T-helper 1 cell treated with Interleukin-12 subunit alpha and Interleukin-12 subunit beta and Interleukin-4 antibody, amounts not matched to agents 30 μg/mL and 1 μg/mL, for 36 hours (primary cell): ENCODE data around the gene ITPA.
A peak's percentile ranks its signal among the peaks of the same experiment; 100 is the strongest.
"Not testable (repeated sequence)": the region's sequence is repeated elsewhere in the genome, so short reads cannot be mapped to it uniquely, and the experiment has no call there.

ENCODE experiments used
- H3K27ac Mint-ChIP-seq: one replicate; pipeline ENCODE4 v1.8.0; 2021; ENCODE audit warnings: mild to moderate bottlenecking, mixed read lengths
- H3K27me3 Mint-ChIP-seq: one replicate; pipeline ENCODE4 v1.8.0; 2021; ENCODE audit warnings: low read depth, mixed read lengths
- H3K36me3 Mint-ChIP-seq: one replicate; pipeline ENCODE4 v1.8.0; 2021; ENCODE audit warnings: low read depth, mixed read lengths
- H3K4me1 Mint-ChIP-seq: one replicate; pipeline ENCODE4 v1.8.0; 2021; ENCODE audit warnings: low read depth, mixed read lengths
- H3K4me3 Mint-ChIP-seq: one replicate; pipeline ENCODE4 v1.8.0; 2021; ENCODE audit warnings: mild to moderate bottlenecking, moderate library complexity, mixed read lengths
- H3K9me3 Mint-ChIP-seq: one replicate; pipeline ENCODE4 v1.8.0; 2021; ENCODE audit warnings: mixed read lengths

ITPA gene

DNA sequence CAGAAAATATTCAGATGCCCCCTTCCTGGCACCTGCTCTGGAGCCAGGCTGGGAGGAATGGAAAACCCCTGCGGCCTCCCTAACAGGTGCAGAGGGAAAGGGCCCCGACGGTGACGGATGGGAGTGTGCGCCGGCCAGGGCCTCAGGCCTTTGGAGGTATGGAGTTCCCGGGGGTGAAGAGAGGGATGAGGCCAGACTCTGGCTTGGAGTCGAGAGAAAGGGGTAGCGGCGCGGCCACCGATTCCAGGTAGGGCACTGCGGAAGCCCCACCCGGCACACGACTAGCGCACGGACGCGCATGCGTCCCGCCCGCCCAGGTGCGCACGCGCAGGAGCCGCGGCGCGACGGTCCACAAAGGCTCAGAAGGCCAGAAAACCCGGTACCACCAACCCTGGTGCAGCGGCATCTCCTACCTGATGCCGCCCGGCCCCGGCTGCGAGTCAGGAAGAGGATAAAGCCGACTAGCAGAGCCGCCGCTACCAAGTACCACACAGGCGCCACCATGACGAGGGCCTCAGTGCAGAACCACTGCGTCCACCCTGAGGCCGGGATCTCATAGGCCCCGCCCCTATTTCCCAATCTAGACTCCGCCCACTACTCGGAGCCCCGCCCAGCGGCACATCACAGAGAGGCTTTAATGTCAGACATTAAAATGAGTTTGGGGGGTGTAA is 5.0 kb upstream of the ITPA start, which contains the start of gene DDRGK1:
Gene DDRGK1 (minus strand): TSS at position 559 of the 671 bp plus-strand sequence. CDS start 55 bp downstream, at position 504.
- H3K27me3 Mint-ChIP-seq = no peaks in the 10 kb centered on the region
- H3K27ac Mint-ChIP-seq = peak within 1 kb of the TSS; percentile 98
- peak within 1 kb of the TSS; percentile 95 for H3K4me3 Mint-ChIP-seq
- peaks cover 17% of the 10 kb centered on the region for H3K36me3 Mint-ChIP-seq
- no peaks in the 10 kb centered on the region for H3K9me3 Mint-ChIP-seq
- H3K4me1 Mint-ChIP-seq = peaks cover 14% of the 10 kb centered on the region

DNA sequence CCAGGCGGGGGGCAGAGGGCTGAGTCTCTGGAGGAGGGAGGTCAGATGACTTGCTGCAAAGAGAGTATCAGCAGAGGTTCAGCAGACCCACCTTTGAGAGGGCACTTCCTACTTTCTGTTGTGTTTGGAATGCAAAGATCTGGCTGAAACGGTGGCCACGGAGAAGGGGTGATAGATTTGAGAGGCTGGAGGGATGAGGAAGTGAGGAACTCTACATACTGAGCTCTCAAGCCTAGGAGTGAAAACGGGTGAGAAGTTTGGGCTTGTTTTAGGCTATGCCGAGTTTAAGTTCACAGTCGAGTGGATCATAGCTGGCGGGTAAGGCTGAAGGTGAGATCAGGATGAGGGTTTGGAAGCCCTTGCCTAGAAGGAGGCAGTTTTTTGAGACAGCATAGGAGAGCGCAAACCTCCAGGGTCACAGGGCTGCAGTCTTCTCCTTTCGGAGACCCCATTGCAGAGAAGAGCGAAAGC is 477 bp upstream of the ITPA start:
- Mint-ChIP-seq H3K4me1 (peaks cover 20% of the 10 kb centered on the region), H3K27me3 (no peaks in the 10 kb centered on the region), H3K9me3 (no peaks in the 10 kb centered on the region), H3K27ac (peak overlapping the region; percentile 88), H3K4me3 (peak overlapping the region; percentile 97), H3K36me3 (peaks cover 15% of the 10 kb centered on the region)

DNA sequence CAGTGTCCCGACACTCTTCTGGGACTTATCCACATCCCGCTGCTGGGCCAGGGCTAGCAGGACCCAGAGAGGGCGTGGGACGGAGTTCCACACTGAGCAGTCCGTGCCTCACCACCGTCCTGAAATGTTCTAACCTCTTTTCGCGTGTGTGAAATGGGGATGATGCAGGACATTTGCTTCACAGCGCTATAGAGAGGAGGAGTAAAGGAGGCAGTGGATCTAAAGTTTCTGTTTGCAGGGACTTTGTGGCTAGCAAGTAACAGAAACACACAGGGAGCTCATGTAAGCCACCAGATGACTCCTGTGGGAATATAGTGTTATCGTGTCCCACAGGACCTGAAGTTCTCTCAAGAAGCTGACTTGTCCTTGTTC is 634 bp downstream of the ITPA start:
- peak overlapping the region; percentile 97 for H3K4me3 Mint-ChIP-seq
- H3K4me1 Mint-ChIP-seq = peaks cover 17% of the 10 kb centered on the region
- peak overlapping the region; percentile 95 for H3K27ac Mint-ChIP-seq
- no peaks in the 10 kb centered on the region for H3K27me3 Mint-ChIP-seq
- H3K9me3 Mint-ChIP-seq = no peaks in the 10 kb centered on the region
- peaks cover 16% of the 10 kb centered on the region for H3K36me3 Mint-ChIP-seq

DNA sequence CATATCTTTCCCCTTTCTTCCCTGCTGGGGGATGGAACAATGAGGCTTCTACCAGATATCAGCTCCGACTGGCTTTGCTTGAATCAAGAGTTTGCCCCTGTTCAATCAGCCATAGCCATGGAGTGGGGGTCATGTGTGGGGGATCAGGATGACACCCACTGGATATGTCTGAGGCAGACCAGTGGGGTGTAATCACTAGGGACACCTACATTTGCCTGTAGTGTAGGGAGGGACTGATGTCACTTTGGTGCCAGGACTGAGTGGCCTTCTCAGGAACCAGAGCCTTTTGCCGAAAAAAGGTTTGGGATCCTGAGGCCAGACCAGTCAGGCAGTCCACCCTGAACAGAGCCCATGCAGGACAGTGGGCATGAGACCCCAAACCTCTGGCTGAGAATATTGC is 1.0 kb downstream of the ITPA start:
- Mint-ChIP-seq H3K27me3 (no peaks in the 10 kb centered on the region), H3K27ac (no peak overlapping the region), H3K4me3 (peak overlapping the region; percentile 97), H3K9me3 (no peaks in the 10 kb centered on the region), H3K36me3 (peaks cover 16% of the 10 kb centered on the region), H3K4me1 (peaks cover 17% of the 10 kb centered on the region)

DNA sequence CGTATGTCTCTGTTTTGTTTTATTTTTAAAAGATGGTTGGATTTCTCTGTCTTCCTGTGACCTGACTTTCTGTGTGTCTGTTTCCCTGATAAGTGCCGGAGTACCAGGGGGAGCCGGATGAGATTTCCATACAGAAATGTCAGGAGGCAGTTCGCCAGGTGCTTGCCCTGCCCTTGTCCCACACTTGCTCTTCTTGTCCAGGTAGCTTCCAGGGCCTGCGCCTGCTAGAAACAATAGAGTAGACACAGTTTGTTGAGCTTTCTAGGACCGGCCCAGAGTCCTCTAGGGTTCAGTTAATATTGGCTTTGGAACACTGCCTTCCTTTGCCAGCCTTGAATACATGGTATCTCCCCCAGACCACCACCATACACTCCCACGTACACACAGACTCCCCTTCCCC is 3.9 kb downstream of the ITPA start:
- Mint-ChIP-seq H3K36me3 (peaks cover 16% of the 10 kb centered on the region), H3K4me1 (peaks cover 17% of the 10 kb centered on the region), H3K4me3 (no peak overlapping the region), H3K27me3 (no peaks in the 10 kb centered on the region), H3K27ac (no peak overlapping the region), H3K9me3 (no peaks in the 10 kb centered on the region)

DNA sequence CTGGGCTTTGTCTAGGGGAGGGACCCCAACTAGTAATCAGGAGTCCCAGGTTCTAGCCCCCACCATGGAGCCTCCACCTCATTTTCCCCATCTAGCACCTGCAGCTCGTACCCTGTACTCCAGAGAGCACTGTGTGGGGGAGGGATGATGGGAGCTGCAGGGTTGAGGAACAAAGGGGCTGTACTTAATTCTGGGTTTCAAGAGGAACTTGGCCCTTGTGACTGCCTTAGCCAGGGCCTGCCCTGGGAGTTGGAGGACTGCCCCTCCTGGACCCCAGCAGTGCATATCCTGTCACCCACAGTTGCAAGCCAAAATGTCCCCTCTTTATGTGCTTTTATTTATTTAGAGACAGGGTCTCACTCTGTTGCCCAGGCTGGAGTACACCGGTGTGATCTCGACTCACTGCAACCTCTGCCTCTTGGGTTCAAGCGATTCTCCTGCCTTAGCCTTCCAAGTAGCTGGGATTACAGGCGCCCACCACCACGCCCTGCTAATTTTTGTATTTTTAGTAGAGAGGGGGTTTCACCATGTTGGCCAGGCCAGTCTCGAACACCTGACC is 6.1 kb downstream of the ITPA start:
- H3K36me3 Mint-ChIP-seq, H3K4me3 Mint-ChIP-seq, H3K27me3 Mint-ChIP-seq, H3K9me3 Mint-ChIP-seq, H3K27ac Mint-ChIP-seq, H3K4me1 Mint-ChIP-seq: not testable (repeated sequence)

DNA sequence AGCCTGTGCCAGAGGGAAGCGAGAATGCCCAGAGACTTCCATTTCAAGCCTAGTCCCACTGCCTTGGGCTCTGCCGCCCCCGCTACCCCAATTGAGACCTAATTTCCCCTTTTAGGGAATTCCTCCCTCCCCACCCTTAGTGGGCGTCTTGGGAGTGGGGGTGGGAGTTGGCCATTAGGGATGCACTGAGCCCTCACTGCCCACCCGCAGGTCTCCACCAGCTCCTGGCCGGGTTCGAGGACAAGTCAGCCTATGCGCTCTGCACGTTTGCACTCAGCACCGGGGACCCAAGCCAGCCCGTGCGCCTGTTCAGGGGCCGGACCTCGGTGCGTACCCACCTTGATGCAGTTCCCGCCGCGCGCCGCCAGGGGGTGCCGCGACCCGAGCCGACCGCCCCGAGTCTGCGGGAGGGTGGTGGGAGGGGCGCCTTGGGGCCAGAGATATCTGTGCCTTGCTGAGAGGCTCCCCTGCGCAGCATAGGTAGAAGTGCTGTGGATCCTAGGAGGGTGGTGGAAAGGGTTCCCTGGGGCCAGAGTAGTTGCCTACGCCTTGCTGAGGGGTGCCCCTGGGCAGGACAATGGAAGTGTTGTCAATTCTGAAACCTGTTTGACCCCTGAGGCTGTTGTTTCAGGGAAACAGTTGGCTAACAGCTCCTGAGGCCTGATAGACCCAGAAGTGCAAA is 9.2 kb downstream of the ITPA start:
- peaks cover 14% of the 10 kb centered on the region for H3K36me3 Mint-ChIP-seq
- no peak overlapping the region for H3K4me3 Mint-ChIP-seq
- no peak overlapping the region for H3K27ac Mint-ChIP-seq
- no peaks in the 10 kb centered on the region for H3K27me3 Mint-ChIP-seq
- H3K4me1 Mint-ChIP-seq = peaks cover 7% of the 10 kb centered on the region
- no peaks in the 10 kb centered on the region for H3K9me3 Mint-ChIP-seq

DNA sequence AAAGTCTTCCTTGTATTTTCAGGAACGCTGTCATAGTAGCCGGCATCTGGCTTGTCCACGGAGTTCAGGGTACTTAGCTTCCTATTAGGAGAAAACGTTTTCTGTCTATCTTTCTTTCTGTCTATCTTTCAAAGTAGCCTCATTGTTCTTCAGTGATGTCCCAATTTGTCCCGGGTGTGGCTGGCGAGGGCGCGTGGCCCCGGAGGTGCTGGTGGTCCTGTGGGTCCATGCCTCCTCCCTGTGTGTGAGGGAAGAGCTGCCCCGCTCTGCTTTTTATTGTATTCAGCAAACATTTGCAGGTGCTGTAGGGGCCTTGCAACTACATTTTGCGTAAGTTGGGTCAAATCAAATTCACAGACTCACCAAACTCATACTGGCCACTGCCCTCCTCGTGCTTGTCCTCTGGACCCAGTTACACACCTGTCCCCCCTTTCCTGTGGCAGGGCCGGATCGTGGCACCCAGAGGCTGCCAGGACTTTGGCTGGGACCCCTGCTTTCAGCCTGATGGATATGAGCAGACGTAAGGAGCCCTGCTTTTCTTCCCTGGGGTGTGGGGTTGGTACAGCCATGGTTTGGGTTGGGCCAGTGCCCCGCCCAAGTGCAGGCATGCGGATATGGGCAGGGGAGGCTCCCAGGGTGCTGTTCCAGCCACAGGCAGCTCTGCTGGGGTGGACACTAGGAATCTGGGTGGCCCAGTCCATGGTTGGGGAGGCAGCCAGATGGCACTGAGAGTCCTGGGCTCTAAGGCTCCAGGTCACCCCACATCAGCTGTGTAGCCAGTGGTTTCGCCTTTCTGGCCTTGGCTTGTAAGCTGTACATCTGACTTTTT is 12.3 kb downstream of the ITPA start:
- Mint-ChIP-seq H3K36me3 (peaks cover 12% of the 10 kb centered on the region), H3K27ac (peak overlapping the region; percentile 7), H3K27me3 (no peaks in the 10 kb centered on the region), H3K4me3 (no peak overlapping the region), H3K9me3 (no peaks in the 10 kb centered on the region), H3K4me1 (peaks cover 7% of the 10 kb centered on the region)

DNA sequence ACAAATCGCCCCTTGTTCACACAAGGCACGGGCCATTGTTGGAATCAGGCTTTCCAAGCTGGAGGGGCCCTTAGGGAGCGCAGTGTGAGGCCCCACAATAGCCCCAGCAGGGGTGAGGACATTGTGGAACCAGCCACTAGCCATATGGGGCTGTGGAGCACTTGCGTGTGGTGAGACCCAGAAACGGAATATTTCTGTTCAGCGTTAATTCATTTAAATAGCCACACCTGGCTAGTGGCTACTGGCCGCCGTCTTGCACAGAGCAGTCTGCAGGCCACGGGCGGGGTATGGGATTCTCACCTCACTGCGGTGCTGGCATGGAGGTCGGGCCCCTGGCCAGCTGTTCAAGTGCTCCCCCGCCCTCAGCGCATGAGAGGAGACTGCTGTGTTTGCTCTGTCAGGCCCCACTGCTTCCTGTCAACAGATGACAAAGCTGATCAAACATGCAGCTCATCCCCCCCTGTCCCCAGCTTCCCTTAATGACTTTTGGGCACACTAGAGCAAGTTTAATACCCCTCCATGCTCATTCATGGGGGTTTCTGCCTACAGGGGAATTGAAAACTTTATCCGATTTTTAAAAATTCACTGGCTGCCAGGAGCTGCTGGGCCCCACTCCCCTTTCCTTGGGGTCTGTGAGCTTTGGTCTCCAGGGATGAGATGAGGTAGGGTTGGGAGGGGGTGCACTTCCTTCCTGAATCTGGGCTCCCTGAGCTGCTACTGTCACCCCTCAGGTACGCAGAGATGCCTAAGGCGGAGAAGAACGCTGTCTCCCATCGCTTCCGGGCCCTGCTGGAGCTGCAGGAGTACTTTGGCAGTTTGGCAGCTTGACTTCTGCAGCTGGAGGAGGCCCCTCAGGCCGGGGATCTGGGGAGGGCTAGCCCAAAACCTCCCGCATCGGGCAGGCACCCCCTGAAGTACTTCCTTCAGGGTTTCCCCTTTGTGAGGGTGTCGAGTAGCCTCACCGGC is 13.6 kb downstream of the ITPA start:
- no peak overlapping the region for H3K4me3 Mint-ChIP-seq

DNA sequence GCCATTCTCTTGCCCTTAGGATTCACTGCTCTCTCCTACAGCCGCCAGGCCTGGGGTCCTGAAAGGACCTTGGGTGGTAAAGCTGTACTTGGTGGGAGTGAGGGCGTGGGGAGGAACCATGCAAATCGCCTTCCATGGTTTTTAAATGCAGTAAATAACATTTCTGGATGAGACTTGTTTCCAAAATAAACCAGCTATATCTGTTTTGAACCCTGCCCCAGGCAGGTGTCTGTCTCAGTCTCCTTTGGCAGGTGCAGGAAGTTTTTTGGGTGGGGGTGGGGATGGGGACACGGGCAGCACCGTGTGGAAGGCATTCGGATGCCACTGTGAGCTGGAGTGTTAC is 14.3 kb downstream of the ITPA start:
- no peak overlapping the region for H3K4me3 Mint-ChIP-seq
- no peaks in the 10 kb centered on the region for H3K9me3 Mint-ChIP-seq
- H3K27me3 Mint-ChIP-seq = no peaks in the 10 kb centered on the region
- peaks cover 12% of the 10 kb centered on the region for H3K36me3 Mint-ChIP-seq
- no peak overlapping the region for H3K27ac Mint-ChIP-seq
- H3K4me1 Mint-ChIP-seq = peaks cover 7% of the 10 kb centered on the region

More for the DNA sequence above, 13.6 kb downstream of the ITPA start:
- Mint-ChIP-seq H3K36me3 (peaks cover 12% of the 10 kb centered on the region), H3K27me3 (no peaks in the 10 kb centered on the region), H3K27ac (no peak overlapping the region), H3K4me1 (peaks cover 7% of the 10 kb centered on the region), H3K9me3 (no peaks in the 10 kb centered on the region)

DNA sequence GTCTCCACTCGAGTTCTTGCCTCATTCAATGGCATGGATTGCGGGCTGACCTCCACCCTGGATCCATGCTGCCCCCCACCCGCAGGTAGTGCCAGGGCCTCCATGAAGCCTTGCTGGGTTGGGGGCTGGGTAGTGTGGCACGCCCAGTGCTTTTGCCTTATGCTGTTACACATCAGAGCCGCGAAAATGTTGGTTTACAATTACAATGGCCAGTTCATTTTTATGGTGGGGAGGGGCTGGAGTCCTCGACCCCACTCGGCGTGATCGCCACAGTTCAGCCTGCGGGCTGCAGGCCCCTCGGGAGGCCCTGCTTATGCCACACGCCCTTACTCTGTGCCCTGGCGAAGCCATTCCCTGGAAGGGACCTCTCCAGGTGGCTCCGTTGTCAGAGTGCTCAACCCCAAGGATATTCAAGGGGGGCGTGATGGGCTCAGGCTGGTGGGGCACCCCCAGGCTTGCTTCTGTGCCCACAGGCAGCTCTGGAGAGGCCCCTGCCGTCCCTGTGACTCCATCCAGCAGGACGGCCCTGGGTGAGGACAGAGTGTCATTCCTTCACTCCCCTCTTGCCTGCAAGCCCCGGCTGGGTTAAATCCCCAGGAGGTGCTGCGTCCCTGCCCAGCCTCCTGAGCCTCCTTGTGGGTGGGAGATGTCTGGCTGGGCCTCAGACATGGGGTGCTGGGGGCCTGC is 14.8 kb downstream of the ITPA start:
- Mint-ChIP-seq H3K4me3 (no peak overlapping the region), H3K27me3 (no peaks in the 10 kb centered on the region), H3K27ac (no peak overlapping the region), H3K9me3 (no peaks in the 10 kb centered on the region), H3K36me3 (peaks cover 12% of the 10 kb centered on the region), H3K4me1 (peaks cover 7% of the 10 kb centered on the region)

DNA sequence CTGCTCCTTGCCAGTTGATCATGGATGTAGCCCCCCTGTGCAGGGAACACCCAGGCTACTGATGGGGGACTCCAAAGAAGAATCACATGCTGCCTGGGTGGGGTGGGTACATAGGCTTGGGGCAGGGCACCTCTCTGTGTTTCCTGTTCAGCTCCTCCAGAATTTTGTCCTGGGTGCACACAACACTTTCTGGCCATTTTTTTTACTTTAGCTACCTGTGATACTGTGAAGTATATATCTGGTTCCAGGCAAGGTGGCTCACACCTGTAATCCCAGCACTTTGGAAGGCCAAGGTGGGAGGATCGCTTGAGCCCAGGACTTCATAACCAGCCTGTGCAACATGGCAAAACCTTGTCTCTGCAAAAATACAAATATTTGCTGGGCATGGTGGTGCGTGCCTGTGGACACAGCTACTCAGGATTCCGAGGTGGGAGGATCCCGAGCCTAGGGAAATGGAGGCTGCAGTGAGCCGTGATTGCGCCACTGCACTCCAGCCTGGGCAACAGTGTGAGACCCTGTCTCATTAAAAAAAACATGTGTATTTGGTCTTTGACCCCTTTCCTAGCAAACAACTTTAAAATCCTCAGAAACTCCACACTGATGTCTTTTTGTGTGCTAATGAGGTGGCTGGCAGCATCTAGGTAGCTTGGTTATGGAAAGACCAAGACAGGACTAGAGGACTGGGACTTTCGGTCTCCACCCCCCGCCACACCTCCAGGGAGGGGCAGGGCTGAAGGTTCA is 15.6 kb downstream of the ITPA start:
- Mint-ChIP-seq H3K4me3 (no peak overlapping the region), H3K4me1 (peaks cover 7% of the 10 kb centered on the region), H3K27ac (no peak overlapping the region), H3K27me3 (no peaks in the 10 kb centered on the region), H3K9me3 (no peaks in the 10 kb centered on the region), H3K36me3 (peaks cover 12% of the 10 kb centered on the region)

DNA sequence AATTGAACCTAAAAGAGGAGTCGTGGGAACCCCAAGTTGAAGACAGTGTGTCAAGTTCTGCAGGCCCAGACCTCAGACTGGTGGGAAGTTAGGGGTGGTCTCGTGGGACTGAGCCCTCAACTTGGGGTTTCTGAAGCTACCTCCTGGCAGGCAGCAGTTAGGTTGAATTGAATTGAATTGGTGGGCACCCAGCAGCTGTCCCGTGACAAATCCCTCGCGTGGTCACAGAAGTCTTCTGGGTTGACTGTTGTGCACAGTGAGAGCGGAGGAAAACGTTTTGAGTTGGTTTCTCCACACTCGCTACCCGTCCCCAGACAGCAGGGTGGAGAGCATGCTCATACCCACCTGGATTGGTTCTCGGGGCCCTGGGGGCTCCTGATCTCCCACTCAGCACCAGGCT is 16.8 kb downstream of the ITPA start:
- H3K4me1 Mint-ChIP-seq = peaks cover 7% of the 10 kb centered on the region
- no peak overlapping the region for H3K27ac Mint-ChIP-seq
- no peaks in the 10 kb centered on the region for H3K27me3 Mint-ChIP-seq
- peaks cover 8% of the 10 kb centered on the region for H3K36me3 Mint-ChIP-seq
- H3K4me3 Mint-ChIP-seq = no peak overlapping the region
- H3K9me3 Mint-ChIP-seq = no peaks in the 10 kb centered on the region
